ENCODE data around the gene SLC2A1.
A peak's percentile ranks its signal among the peaks of the same experiment; 100 is the strongest.

SLC2A1 gene

DNA sequence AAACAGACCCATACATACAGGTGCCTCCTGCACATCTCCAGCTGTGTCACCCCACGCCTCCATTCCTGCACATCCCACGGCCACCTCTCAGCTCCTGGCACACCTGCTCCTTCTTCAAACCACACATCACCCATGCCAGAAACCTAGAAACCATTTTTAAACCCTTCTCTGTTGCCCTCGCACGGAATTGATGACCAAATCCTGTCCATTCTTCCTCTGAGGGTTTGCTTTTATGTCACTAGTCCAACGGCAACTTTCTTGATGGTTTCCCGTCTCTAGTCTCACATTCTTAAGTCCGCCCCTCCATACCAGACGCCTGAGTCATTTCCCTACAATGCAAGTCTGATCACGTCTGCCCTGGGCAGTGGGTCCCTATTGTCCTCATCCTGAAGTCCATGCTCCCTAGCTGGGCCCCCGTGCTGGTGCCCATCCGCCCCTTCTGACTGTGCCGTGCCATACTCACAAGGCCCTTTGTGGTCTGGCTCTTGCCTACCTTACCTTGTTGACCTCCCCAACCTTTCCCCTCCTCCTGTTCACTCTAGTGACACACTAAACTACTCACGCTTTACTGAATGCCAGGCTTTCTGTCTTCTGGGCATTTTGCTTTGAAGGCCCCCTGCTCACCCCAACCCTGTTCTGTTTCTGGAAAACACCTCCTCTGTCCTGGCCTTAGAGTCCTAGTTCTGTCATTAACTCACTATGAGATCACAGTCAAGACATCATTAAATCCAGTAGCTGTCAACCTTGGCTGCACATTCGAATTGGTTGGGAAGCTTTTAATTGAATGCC, 17.6 kb downstream of the SLC2A1 start:
- DNase-seq: no peak

DNA sequence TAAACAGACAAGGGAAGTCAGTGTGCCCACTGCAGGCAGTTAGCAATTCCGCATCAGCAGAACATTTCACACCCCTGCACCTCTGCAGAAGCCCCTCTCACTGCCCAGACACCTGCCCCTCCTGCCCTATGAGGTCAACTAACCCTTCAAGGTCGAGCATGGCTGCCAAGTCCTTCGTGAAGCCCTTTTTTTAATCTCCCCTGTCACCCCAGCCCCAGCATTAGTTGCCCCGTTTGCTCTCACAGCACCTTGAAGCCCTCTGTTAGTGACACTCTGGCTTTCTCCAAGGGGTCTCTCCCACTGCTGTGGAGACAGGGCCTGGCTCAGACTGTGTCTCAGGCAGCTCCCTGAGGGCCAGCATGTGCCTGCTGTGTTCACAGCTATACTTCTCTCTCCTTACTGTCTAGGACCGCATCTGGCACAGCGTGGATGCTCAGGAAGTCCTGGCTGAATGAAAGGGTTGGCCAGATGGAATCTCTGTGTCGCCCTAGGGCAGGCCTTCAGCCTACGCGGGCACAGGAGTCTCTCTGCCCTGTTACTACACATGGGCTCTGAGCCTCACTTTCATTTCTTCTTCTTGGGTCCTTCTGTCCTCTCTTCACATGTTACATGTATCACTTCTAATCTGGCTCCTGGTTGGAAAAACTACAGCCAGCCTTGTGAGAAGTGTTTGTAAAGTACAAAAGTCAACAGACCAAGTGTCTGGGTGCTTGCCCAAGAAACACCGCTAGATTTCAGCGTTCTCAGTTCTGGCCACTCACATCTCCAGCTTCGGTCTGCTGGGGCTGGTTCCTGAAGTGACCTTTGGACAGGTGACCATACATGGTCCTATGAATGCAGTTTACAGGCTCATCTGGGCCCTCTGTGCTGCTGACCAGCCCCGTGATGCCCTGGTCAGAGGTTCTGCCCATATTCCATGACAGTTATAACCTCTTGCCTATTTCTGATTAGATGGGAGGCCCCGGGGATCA, 19.7 kb downstream of the SLC2A1 start:
- no peak for DNase-seq

DNA sequence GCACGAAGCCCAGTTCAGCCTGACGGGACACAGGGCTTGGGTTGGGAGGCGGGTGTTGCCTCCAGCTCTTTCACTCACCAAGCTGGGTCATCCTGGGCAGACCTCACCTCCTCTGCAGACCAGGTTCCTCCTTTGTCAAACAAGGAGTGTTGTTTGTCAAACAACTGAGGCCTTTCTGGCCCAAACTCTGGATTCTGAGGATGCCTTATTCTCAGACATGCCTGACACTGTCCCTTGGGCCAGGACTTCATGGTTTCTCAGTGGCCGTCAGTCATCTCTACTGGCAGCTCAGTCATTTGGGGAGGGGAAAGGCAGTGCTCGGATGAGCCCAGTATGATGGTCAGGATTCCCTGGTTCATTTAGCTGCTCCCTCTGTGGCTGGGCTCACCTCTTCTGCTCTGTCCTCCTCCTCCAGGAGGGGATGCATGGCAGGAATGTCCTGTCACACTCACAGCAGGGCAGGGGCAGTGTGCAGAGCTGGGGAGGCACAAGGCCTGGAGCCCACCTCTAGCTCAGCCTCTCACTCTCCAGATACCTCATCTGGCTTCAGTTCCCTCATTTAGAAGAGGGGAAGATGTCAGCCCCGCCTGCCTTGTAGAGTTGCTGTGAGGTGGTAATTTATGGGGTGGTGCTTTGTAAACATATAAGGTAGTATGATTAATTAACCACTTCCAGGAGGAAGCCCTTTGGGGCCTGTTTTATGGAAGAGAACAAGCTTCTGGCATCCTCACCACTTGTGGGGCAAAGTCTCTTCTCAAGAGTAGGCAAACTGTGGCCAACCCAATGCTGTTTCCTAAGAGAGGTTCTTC, 20.6 kb downstream of the SLC2A1 start:
- DNase-seq: peak; percentile 51

DNA sequence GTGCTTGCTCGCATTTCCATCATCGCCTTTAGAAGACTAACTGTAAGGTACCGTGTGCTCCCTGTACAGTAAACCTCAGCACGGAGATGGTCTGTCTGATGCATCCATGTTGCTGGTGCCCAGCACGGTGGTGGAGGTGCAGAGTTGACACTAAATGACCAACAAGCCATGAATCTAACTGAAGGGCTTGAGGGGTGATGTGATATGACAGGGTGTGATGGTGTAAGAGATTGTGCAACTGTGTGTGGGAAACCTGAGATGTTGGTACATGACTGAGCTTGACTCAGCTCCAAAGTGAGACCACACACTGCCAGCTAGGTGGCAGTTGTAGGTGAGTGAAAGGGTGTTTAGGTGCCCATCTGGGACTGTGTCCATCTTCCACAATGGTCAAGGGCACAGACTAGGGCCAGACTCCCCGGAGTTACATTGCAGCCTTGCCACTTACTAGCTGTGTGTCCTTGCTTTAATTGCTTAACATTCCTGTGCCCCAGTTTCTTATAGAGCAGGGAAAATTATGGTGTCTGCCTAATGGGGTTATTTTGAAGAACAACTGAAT, 21.4 kb downstream of the SLC2A1 start:
- no peak for DNase-seq

DNA sequence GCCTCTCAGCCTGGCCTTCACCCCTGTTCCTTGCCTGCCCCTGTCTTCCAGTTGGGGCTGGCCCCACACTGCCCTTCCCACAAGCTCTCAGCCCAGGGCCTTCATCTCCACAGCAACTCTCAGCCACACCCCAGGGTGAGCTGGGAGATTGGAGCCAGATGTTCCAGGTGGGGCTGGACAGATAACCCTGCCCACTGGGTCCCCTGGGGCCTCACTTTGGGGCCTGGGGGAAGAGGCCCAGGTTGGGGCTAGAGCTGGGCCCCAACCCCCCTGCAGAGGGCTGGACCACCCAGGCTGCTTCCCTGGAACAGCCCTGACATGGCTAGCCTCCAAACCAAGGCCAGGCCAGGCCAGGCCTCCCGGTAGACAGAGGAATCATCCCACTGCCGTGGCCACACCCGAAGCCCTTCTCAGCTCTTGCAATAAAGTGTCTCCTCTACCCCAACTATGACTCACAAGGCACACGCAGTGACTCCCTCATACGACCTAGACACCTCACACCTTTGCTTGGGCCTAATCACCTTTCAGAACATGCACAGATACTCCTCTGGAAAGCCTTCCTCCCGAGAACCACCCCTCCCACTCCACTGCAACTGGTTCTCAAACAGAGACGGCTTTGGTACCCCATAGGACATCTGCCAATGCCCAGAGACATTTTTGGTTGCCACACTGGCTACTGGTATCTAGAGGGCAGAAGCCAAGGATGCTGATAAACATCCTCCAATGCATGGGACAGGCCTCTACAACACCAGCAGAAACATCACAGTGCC, 22.2 kb downstream of the SLC2A1 start:
- DNase-seq: peak; percentile 68

DNA sequence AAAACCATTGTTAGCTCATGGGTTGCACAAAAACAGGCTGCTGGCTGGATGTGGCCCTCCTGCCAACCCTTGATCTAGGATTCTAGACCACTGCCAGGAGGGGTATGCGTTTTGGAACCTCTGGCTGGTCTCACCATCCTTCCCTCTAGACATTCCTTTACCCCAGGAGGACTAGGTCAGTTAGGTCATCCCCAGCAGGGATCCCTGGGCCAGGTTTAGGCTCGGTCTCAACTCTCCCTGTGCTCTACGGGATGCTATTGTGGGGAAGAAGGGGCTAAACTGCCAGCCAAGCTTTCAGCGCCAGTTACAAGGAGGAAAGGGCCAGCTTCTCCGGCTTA, 22.7 kb downstream of the SLC2A1 start:
- DNase-seq: no peak

DNA sequence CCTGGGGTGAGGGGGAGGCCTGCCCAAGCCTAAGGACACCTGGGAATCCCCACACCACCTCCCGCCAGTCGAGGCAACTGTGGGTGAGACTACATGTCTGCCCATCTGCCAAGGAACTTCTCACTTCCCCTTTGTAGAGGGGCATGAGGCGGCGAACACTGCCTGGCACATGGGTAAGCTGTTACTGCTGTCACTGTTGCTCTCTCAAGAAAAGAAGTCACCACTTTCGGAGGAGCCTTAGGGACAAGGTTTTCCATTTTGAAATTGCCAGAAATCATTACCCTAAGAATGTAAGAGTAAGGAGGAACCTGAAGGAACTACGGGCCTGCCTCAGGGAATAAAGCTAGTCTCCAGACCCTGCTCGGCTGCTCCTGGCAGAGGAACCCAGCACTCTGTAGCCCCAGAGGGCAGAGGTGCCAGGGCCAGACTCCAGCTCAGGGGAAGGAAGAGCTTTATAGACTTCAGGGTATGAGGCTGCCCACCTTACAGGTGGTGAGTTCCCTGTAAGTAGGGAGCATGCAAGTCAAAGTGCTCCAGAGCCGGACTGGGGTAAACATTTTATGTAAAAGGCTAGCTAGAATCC, 23.3 kb downstream of the SLC2A1 start:
- DNase-seq: peak; percentile 26

DNA sequence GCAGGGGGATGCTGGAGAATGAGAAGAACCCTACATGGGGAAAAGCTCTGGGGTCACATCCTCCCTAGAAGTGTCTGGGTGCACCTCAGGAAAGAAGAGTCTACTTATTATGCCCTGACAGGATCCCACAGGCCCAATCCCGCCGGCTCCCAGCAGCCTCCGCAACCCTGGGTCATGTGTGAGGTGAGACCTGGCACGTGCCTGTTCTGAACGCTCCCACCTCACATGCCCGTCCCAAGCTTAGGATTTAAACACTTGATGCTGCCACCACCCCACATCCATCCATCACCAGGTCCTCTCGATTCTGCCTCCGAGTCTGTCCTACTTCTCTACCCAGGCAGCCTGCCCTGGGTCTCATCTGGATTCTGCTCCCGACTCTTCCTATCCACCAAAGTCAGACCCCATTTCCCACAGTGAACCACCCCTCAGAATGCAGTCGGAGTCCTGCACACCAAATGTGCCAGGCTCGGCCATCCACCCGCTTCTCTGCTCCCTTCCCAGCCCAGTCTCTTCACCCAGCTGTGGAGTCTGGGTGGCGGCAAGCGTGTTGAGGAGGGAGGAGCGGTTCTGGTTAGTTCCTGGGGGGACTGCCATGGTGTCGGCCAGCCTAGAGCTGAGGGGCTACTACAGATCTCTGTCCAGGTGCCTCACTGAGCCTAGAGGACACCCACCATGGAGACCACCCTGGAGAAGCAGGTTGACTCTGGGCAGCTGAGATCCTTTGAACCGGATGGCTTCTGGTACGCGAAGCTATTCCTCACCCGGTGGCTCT, 23.9 kb downstream of the SLC2A1 start:
- no peak for DNase-seq

DNA sequence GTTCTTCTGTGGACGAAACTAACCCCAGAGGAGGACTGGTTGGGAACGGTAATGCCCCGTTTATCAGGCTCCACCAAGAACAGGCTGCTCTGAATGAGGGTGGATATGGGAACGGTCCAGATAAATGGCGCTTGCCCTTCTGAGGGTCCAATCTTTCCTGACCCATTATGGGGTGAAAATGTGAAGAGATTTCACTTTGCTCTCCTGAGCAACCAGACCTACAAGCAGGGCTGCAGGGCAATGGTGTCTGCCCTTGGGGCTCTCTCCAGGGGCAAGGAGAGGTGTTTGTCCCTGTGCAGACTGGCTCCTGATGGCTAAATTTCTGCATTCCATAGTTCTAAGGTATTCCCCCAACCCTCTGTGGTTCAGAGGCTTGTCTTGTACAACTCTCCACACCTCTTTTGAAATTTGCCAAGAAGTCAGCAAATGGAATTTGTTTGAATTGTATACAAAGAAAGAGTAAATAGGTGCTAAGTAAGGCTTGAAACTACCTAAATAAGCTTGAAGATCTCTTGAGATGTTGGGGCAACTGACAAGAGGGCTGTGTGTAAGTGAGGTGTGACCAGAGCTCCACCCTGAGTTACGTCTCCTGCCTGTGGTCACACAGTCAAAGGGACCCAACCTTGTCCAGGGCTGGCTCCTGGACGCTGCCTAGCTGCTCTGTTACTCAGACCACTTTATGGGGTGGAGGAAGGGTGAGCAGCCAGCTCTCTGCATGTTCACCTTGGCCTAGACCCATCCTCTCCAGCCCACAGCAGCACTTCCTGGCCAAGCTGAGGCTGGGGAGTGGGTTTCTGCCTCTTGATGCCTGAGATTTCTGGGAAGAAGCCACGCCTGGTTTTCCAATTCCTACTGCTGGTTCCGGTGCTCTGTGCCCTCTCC, 24.8 kb downstream of the SLC2A1 start:
- DNase-seq: peak; percentile 7

DNA sequence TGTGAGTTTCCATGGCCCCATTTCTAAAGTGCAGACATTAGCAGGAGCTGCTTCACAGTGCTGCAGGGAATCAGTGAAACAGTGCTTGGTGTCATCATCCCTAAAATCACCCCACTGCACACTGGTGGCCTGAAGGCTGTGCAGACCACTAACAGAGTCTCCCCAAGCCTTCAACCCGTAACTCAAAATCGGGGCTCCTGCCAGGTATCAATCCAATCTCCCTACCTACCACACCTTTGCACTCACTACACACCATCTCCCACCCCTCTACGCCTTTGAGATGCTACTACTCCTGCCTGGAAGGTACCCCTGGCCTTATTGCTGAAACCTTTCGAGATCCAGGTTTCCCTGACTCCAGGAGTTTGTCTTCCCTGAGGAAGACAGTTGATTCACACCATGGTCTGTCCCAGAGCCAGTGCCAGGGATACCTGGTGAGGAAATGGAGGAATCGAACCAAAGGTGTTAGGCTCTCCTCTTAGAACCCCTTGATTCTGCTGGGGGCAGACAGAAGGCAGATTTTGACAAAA, 25.5 kb downstream of the SLC2A1 start:
- DNase-seq: no peak

DNA sequence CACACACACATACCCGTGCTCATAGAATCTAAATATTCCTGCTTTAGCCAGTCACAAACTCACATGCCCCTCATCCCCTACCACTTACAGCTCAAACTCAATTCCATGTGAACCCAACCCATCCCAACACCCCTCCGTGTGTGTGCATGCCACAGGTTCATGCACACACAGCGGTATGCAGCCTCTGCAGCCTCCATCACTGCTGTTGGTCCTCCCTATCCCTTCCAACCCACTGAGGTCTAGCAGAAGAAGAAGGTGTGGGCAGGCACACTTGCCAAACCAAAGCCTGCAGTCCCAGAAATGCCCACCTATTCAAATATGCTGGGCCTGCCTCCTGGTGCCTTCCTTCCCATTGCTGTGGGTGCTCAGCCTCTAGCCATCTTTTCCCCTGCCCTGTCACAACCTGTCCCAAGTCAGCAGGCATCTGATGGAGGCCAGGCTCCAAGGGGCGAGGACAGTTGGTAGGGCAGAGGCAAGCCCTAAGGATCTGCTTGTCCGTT, 26.2 kb downstream of the SLC2A1 start:
- no peak for DNase-seq

DNA sequence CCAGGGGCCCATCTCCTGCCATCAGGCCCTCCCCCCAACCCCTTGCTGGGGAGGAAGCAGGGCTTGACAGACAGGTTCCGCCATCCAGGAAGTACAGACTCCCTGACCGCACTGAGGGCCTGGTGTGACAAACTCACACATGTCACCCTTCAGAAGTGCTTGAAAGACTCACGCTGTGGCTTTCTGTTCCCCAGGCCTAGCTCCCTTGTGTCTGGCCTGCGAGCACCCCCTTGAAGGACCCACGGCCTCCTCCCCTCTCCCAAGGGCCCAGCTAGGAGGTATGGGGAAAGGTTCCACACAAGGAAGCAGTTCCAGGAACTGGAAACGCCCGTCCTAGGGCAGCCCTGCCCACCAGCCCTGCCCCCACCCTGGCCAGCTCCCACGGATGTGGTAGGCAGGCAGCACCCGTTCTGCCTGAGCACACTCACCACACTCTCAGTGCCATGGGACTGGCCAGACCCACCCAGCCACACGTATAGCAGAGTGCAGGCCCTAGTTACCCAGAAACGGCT, 26.7 kb downstream of the SLC2A1 start:
- DNase-seq: peak; percentile 86

DNA sequence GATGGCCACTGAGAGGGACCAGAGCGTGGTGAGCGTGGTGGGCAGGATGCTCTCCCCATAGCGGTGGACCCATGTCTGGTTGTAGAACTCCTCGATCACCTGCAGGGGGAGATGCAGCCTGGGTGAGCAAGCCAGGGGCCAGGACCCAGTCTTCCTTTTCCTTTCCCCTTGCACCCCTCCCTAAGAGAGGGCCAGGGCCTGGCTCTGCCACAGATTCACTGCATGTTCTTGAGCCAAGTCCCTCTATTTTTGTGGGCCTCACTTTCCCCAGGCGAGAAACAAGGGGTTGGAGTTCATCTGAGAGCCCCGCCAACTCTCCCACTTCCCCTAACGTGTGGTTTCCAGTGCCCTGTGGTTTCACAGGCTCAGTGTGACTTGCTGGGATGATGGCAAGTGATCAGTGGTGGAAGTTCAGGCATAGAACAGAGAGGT, 27.5 kb downstream of the SLC2A1 start:
- peak; percentile 75 for DNase-seq

DNA sequence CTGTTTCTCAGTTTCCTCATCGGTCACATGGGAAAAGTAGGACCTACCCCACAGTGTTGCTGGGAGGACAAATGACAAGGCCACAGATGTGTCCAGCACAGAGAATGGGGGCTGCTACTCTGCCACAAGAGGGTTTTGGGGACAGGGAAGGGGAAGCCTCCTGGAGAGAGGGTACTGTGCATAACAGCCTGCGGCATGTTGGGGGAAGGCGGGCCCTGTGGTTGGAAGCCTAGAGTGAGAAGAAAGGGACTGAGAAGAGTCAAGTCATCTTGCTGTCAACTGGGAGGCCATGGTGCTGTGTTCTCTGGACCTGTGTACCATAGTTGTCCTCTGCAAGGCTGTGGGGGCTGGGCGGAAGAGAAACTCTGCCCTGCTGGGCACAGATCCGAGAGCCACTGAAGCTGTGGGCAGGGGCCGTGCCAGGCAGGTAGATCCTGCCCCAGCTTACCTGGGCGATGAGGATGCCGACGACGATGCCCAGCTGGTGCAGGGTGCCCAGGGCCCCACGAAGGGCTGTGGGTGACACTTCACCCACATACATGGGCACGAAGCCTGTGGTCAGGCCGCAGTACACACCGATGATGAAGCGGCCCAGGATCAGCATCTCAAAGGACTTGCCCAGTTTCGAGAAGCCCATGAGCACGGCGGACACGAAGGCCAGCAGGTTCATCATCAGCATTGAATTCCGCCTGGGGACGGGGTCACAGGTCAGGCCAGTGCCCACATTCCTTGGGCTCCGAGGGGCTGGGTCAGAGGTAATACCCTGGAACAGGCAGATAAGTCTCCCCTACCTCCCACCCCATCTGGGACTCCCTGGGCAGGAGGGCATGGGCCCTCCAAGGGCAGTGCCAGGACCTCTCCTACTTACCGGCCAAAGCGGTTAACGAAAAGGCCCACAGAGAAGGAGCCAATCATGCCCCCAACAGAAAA, 28.2 kb downstream of the SLC2A1 start:
- no peak for DNase-seq

DNA sequence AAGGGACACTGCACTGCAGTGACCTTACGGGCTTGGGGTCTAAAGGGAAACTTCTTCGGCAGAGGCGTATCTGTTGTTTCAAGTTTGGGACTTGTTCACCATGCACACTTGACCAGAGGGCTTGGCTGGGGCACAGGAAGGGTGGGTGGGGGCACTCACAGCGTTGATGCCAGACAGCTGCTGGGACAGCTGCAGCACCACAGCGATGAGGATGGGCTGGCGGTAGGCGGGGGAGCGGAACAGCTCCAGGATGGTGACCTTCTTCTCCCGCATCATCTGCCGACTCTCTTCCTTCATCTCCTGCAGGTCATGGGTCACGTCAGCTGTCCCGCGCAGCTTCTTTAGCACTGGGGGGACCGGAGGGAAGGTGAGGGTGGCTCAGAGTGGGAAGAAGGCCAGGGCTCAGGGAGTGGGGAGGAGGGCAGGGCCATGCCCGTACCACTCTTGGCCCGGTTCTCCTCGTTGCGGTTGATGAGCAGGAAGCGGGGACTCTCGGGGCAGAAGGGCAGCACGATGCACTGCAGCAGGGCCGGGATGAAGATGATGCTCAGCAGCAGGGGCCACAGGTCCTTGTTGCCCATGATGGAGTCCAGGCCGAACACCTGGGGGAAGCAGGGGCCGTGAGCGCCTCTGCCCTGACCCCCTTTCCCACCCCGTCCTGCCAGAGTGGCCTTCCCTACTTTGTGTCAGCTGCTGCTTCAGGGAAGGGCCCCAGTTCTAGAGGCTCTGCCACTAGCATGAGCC, 29.1 kb downstream of the SLC2A1 start:
- DNase-seq: no peak

DNA sequence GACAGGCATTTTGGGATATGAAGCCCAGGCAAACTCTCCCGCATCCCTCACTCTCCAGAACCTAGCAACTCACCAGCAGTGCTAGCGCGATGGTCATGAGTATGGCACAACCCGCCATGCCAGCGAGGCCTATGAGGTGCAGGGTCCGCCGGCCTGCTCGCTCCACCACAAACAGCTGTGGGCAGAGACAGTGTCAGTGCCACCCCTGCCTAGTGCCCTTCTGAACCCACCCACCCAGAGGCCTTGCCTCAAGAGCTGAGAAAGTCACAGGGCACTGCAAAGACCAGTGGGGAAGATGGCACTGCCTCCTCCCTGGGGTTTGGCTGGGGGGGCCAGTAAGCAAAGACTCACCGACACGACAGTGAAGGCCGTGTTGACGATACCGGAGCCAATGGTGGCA, 29.8 kb downstream of the SLC2A1 start:
- no peak for DNase-seq

DNA sequence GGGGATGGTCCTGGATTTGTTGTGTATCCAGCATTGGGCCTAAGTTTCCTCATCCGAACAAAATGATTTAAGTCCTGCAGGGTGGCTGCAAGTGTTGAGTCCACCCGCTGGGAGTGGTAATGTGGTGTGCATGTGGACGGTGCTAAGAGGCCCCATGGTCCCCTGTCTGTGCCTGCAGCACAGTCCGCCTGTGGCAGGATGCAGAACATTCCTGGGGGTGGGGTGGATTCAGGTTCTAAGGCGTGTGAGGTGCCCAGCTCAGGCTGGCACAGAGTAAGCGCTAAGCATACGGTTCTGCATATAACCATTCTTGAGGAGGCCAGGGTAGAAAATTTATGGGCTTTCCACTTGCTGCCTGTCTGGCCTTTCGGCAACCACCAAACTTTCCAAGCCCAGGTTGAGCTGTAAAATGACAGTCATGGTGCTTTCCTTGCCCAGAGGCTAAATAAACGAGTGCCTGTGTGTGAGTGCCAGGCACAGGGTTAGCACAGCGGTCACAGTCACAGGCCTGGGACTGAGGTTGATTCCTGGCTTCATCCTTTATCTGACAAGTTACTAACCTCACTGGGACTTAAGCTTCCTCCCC, 30.7 kb downstream of the SLC2A1 start:
- no peak for DNase-seq

All from CD4-positive, alpha-beta T cell treated with Interleukin-17A for 4 hours (primary cell).